ENCODE data around the gene OR6J1.

DNA sequence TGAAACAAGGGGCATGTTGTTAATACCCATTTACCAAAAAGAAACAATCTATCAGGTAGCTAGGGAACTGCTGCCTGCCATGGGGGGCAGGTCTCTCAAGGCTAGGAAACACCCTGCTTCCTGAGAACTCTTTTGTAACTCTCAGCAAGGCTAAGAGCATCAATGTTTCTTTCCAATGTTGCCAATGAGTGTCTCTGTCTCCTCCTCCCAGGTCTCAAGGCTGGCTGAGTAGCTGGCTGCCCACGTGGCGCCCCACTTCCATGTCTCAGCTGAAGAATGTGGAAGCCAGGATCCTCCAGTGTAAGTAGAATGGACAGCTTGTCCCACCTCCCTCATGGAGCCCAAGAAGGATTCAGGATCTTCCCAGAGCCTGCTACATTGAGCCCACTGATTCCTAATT lies 42.7 kb downstream of the OR6J1 start:
- TF ChIP-seq, protein P1, sequence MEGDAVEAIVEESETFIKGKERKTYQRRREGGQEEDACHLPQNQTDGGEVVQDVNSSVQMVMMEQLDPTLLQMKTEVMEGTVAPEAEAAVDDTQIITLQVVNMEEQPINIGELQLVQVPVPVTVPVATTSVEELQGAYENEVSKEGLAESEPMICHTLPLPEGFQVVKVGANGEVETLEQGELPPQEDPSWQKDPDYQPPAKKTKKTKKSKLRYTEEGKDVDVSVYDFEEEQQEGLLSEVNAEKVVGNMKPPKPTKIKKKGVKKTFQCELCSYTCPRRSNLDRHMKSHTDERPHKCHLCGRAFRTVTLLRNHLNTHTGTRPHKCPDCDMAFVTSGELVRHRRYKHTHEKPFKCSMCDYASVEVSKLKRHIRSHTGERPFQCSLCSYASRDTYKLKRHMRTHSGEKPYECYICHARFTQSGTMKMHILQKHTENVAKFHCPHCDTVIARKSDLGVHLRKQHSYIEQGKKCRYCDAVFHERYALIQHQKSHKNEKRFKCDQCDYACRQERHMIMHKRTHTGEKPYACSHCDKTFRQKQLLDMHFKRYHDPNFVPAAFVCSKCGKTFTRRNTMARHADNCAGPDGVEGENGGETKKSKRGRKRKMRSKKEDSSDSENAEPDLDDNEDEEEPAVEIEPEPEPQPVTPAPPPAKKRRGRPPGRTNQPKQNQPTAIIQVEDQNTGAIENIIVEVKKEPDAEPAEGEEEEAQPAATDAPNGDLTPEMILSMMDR (IDR thresholded peaks at IDR 0.05; ENCODE audit: low read depth, low read length), result no peak
- TF ChIP-seq EZH2phosphoT487 (IDR thresholded peaks at IDR 0.05; ENCODE audit: low read depth), result no peak

All from OCI-LY3 (cell line).